HUES6 (cell line): Measurements from ENCODE around the gene C16orf89.
"Not testable (repeated sequence)": the region's sequence is repeated elsewhere in the genome, so short reads cannot be mapped to it uniquely, and the experiment has no call there.

Source experiments
- H3K27ac ChIP-seq: 2 replicates; pipeline ENCODE4 v1.7.0; 2013; ENCODE audit warnings: low read depth, mild to moderate bottlenecking, low read length, inconsistent platforms
- H3K27me3 ChIP-seq: 2 replicates; pipeline ENCODE4 v1.6.1; 2013; ENCODE audit warnings: low read length; ENCODE audit not compliant: control insufficient read depth, insufficient read depth
- H3K36me3 ChIP-seq: 2 replicates; pipeline ENCODE4 v1.6.1; 2013; ENCODE audit warnings: low read length; ENCODE audit not compliant: control insufficient read depth, insufficient read depth
- H3K4me1 ChIP-seq: 2 replicates; pipeline ENCODE4 v1.6.1; 2013; ENCODE audit warnings: low read length; ENCODE audit not compliant: control insufficient read depth, insufficient read depth
- H3K4me3 ChIP-seq: 2 replicates; pipeline ENCODE4 v1.5.1; 2013; ENCODE audit warnings: low read depth, low read length
- H3K9ac ChIP-seq: one replicate; pipeline ENCODE4 v1.6.1; 2013; ENCODE audit warnings: mild to moderate bottlenecking, low read length
- H3K9me3 ChIP-seq: 2 replicates; pipeline ENCODE4 v1.6.1; 2013; ENCODE audit warnings: low read depth, low read length; ENCODE audit not compliant: control insufficient read depth, insufficient read depth

Gene C16orf89

DNA sequence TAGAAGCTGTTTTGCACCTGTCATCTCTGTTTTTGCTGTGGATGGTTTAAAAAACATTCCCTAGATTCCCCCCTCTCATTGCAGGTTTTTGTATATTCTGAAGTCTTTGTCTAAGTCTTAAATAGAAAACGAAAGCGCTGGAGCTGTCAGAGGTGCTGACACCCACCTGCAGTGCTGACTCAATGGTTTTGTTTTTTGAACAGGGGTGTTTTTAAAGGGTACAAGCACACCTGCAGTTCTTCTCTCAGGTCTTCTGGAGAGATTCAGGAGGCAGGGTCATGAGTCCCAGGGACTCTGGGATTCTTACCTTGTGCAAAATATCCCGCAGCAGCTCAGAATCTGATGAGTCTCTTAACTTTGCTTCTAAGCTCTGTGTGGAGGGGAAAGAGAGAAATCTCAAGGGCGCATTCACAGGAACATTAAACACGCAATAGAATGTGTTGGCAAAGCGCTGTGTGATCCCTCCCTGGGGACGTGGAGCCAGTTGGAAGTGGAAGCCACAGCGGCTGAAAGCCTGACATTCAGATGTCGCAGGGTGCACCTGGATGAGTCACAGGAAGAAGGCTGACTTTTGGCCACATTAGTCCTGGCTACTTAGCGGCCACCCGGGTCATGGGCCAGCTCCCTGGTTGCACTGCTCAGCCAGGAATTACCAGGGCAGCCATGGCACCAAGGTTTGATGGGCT is 29.5 kb upstream of the C16orf89 start:
- H3K4me3 ChIP-seq, H3K4me1 ChIP-seq, H3K27me3 ChIP-seq, H3K9me3 ChIP-seq, H3K9ac ChIP-seq, H3K27ac ChIP-seq: not testable (repeated sequence)
- peaks cover 11% of the 10 kb centered on the region for H3K36me3 ChIP-seq

DNA sequence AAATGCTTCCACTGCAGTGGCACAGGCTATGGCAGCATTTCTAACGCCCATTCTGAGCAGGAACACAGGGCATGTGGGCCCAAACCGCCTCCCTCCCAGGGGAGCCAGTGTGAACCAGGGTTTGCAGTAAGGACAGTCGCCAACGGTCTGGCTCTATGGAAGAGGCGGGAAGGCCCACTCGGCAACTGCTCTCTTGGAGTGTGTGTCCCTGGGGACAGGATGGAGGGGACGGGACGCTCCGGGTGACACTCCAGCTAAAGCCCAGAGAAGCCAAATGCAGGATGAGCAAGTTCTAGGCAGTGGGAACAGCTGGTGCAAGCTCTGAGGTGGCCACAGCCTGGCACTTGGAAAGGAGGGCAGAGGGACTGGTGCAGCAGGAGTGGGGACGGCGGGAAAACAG is 28.0 kb upstream of the C16orf89 start:
- H3K9me3 ChIP-seq, H3K4me1 ChIP-seq, H3K9ac ChIP-seq: not testable (repeated sequence)

DNA sequence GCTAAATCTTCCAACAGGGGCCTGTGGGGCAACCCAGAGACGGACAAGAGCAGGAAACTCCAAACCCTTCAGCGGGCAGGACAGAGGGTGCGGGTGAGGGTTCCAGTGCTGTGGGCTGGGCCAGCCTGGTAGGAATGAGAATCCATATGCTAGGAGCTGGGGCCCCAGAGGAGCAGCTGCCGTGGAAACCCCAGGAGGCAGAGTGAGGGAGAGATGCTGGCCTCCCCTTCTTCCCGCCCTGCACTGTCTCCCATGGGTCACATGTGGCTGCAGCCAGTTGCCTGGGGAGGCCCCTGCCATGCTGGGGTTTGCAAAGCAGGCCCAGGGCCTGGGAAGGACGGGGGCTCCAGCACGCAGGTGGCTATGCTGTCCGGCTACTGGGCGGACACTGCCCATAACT is 27.3 kb upstream of the C16orf89 start:
- not testable (repeated sequence) for H3K9me3 ChIP-seq, H3K9ac ChIP-seq, H3K4me3 ChIP-seq, H3K4me1 ChIP-seq, H3K27ac ChIP-seq, H3K27me3 ChIP-seq
- H3K36me3 ChIP-seq, result peaks cover 27% of the 10 kb centered on the region

More for the DNA sequence above, 28.0 kb upstream of the C16orf89 start:
- not testable (repeated sequence) for H3K27me3 ChIP-seq, H3K27ac ChIP-seq, H3K4me3 ChIP-seq
- H3K36me3 ChIP-seq, result peaks cover 22% of the 10 kb centered on the region

DNA sequence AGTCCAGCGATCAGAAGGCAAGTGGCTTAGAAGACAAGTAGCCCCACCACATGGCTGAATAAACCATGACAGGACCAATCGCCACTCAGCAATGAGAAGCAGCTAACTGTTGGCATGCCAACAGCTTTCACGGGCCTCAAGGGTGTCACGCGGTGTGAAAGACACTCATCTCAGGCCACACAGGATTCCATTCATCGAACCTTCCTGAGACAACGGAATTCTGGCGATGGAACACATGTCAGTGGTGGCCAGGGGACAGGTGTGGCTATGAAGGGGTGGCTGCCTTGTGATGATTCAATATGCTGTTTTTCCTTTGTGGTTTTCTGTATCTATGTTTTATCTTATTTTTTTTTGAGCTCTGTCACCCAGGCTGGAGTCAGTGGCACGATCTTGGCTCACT is 24.8 kb upstream of the C16orf89 start:
- not testable (repeated sequence) for H3K27ac ChIP-seq, H3K9ac ChIP-seq, H3K27me3 ChIP-seq, H3K4me3 ChIP-seq, H3K4me1 ChIP-seq, H3K9me3 ChIP-seq
- peaks cover 38% of the 10 kb centered on the region for H3K36me3 ChIP-seq

DNA sequence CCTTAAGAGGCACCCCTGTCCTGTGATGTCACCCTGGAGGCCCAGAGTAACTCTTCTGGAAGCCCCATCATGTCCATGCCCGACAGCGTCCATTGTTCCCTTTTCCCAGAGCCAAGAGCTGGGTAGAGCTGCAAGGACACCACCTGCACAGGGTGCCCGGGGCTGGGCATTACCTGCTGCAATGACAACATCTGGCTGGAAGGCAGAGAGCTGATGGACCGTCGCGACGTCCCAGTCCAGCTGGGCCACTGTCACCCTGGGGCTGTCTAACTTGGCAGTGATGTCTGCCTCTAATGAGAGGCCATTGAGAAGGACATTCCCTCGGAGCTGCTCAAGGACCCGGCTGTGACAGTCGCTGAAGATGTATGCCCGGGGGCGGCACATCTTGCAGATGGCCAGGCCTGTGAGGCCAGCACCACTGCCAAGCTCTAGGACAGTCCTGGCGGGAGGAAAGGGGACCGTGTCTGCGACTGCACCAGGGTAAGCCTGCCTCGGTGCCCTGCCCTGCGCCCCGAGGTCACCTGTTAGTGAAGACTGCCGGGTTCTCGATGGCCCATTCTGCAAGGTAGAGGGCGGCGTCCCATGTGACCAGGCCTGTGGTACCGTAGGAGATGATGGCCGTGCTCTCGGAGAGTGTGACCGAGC is 24.3 kb upstream of the C16orf89 start:
- H3K4me3 ChIP-seq, H3K27me3 ChIP-seq, H3K9ac ChIP-seq, H3K4me1 ChIP-seq, H3K9me3 ChIP-seq, H3K27ac ChIP-seq: not testable (repeated sequence)
- H3K36me3 ChIP-seq, result peaks cover 42% of the 10 kb centered on the region

DNA sequence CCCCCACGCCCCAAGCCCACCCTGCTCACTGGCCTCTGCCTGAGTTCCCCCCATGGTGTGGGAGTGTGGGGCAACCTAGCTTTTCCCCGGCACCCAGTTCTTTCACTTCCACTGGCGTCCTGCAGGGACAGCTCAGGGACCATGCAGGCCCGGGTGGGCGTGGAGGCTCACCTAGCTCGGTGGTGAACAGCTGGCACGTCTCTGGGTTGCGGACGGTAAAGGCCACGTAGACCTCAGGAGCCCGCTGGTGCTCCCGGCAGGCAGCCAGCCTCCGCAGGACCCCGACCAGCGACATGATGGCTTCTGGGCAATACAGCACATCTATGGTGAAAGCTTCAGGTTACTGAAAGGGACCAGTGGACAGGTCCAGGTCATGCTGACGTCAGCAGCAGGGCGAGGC is 23.2 kb upstream of the C16orf89 start:
- not testable (repeated sequence) for H3K27me3 ChIP-seq, H3K4me1 ChIP-seq, H3K27ac ChIP-seq, H3K4me3 ChIP-seq, H3K9ac ChIP-seq, H3K9me3 ChIP-seq
- peaks cover 44% of the 10 kb centered on the region for H3K36me3 ChIP-seq

DNA sequence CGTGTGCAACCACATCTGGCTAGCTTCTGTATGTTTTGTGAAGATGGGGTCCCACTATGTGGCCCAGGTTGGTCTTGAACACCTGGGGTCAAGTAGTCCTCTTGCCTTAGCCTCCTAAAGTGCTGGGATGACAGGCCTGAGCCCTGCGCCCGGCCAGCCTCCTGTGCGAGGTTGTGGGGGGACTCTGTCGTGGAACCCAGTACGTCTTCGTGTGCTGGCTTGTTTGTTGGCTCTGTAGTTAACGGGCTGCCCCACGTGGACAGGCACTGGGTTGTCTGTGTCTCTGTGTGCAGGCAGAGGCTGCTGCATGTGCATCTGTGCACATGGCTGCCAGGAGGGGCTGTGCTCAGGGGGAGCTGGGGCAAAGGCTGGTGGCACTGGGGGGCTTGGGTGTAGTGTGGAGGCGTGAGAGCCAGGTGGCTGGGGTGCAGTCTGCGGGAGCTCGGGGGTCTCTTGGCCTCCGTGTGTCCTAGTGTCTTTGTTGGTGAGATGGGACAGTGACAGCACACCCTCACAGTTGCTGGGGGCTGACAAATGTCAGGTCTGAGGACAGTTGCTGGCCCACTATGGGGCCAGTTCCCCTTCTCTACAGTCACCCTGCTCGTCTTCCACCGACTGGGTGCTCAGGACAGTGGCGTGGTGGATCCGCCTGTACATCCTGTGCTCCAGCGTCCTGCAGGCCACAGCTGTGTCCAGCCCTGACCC is 22.5 kb upstream of the C16orf89 start:
- H3K36me3 ChIP-seq, result peaks cover 44% of the 10 kb centered on the region
- H3K4me3 ChIP-seq, H3K9me3 ChIP-seq, H3K27me3 ChIP-seq, H3K27ac ChIP-seq, H3K4me1 ChIP-seq, H3K9ac ChIP-seq: not testable (repeated sequence)

DNA sequence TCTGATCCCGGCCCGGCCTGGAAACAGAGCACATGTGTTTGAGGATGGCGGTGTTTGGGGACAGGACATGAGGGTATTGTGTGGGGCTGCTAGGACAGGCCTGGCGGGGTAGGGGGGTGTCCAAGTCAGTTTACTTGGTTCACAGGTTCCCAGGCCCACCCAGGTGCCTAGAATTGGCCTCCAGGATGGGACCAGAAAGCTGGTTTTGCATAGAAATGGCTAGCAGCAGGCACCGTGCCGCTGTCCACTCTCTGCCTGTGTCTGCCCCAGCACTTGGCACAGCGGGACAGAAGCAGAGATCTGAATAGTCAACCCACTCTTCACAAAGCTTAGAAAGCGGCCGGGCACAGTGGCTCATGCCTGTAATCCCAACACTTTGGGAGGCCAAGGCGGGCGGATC is 20.0 kb upstream of the C16orf89 start:
- not testable (repeated sequence) for H3K27ac ChIP-seq, H3K4me3 ChIP-seq

DNA sequence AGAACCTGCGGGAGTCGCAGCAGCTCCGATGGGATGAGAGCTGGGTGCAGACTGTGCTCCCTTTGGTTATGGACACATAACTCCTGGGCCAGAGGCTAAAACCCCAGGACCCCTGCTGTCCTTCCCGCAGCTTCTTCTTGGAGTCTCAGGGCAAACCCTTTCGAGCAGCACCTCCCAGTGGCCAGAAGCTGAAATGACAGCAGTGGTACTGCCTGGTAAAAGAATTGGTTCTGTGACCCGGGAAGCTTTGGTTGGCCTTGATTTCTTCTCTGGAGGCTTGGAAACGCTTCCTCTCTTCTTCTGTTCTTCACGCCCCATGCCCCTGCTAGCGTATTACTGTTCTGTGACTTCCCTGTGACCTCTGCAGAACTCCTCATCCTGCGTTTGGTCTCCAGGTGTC is 19.0 kb upstream of the C16orf89 start:
- peaks cover 34% of the 10 kb centered on the region for H3K36me3 ChIP-seq
- not testable (repeated sequence) for H3K9ac ChIP-seq, H3K4me1 ChIP-seq, H3K4me3 ChIP-seq, H3K27ac ChIP-seq, H3K27me3 ChIP-seq, H3K9me3 ChIP-seq

More for the DNA sequence above, 20.0 kb upstream of the C16orf89 start:
- not testable (repeated sequence) for H3K9ac ChIP-seq, H3K4me1 ChIP-seq, H3K27me3 ChIP-seq, H3K9me3 ChIP-seq
- H3K36me3 ChIP-seq, result peaks cover 43% of the 10 kb centered on the region

DNA sequence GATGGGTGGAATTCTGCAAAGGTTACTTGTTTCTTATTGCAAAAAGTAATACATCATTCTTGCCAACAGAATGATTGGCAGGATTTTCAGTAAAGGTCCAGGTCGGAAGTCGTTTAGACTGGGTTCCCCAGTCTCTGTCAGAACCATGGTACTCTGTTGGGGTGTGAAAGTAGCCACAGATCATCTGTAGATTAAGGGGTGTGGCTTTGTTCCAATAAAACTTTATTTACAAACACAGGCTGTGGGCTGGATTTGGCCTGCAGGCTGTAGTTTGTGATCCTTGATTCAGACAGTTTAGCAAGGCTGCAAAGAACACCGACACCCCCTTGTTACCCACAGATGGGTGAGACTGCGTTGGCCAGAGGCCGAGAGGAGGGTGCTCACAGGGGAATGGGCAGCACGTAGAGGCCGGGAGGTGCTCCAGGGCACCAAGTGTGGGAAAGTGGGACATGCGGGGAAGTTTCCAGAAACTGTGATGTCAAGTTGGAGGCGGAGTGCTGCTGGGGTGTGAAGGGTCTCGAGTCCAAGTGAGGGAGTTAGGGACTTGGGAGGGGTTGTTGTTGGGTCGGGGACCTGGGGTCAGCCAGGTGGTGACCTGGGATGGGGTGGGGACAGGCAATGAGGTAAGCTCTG is 18.5 kb upstream of the C16orf89 start:
- H3K36me3 ChIP-seq, result peaks cover 31% of the 10 kb centered on the region
- not testable (repeated sequence) for H3K4me1 ChIP-seq, H3K9me3 ChIP-seq, H3K9ac ChIP-seq, H3K4me3 ChIP-seq, H3K27me3 ChIP-seq, H3K27ac ChIP-seq

DNA sequence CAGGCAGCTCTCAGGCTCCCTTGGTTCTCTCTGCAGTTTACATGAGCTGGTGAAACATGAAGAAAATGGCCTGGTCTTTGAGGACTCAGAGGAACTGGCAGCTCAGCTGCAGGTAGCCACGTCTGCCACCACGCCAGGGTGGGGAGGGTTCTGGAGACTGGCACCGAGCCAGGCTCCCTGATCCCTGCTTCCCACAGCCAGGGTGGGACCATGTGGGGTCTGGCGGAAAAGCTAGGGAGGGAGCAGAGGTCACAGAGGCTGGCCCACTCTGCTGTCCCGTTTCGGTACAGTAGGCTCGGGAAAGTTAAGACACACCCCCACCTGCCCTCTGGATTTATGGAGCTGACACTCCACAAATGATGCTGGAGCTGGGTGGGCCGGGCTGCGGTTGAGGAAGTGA is 17.9 kb upstream of the C16orf89 start:
- not testable (repeated sequence) for H3K9ac ChIP-seq, H3K27me3 ChIP-seq, H3K9me3 ChIP-seq, H3K4me1 ChIP-seq, H3K27ac ChIP-seq, H3K4me3 ChIP-seq
- H3K36me3 ChIP-seq, result peaks cover 27% of the 10 kb centered on the region
